Fibroblast of pulmonary artery (primary cell): ENCODE data around the gene BLACAT1.
"Not testable (repeated sequence)": the region's sequence is repeated elsewhere in the genome, so short reads cannot be mapped to it uniquely, and the experiment has no call there.

ENCODE experiments used
- DNase-seq: peaks from one replicate; pipeline ENCODE4 v3.0.0-alpha.2; 2010; ENCODE audit warnings: low read depth
- H3K4me3 ChIP-seq: replicated peaks from 2 replicates; pipeline ENCODE4 v1.5.1; 2011; ENCODE audit warnings: low read depth, mild to moderate bottlenecking, control low read depth, low read length, moderate library complexity
- CTCF ChIP-seq: IDR thresholded peaks from 2 replicates; pipeline ENCODE4 v1.5.1; 2011; ENCODE audit warnings: mild to moderate bottlenecking, control low read depth, low read length, inconsistent platforms; ENCODE audit errors: missing control alignments

BLACAT1 gene

GRCh38 chr1:205440121-205440475, 15.7 kb downstream of the BLACAT1 start:
- H3K4me3 ChIP-seq = no peak overlapping the region
- TF ChIP-seq CTCF = no peak
- no peak for DNase-seq

DNA sequence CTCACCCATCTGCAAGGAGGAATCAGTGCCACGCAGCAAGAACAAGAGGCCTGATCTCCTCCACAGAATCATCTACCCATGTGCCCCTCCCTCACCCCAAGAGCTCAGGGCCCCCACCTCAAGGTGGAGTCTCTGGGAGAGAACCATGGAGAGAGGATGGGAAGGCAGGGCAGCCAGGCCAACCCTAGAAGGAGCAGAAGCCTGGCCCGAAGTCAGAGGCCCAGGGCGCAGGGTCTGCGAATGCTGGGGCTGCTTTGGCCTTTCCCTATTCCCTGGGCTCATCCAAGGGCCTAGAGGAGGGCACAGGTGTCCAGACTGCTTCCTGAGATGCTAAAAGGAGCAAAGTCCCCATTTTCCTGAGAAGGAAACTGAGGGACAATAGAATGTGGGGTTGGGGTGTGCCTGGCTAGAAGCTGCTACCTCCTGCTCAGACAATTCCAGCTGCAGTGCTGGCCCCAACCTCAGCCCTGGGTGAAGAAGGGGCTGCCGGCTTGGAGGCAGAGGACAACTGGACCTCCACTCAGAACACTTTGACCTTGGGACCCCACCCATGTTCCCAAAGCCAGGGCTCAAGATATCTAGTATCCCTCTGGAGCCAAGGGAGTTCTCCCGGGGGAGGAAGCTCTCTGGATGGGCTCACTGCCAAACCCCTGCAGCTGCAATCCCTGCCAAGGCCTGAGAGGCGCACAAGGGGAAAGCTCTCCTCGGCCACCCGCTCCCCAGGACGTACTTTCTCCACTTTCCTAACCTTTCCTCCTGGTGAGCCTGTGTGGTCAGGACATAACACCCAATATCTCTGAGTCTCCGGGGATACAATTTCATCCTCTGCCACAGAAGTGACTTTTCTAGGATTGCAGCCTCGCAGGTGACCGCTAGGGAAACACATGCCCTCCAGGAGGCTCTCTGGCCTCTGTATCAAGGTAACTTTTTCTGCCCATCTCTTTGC, 17.4 kb downstream of the BLACAT1 start:
- H3K4me3 ChIP-seq = no peak overlapping the region
- DNase-seq = peak; percentile 88
- peak; percentile 70 for TF ChIP-seq CTCF

DNA sequence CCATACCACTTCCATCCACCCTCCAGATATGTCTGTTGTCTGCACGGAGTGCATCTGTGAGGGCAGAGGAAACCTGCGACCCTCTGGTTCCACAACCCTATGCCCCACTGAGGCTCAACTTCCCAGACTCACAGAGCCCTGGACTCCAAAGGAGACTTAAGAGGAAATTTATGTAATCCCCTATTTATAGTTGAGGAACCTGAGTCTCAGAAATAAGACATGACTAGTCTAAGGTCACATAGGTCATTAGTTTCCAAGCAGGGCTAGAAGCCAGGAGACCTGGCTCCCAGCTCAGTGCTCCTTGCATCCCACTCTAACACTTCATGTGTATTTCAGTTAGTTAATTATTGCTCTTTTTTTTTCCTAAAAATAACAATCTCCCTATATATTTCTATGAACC, 18.3 kb downstream of the BLACAT1 start:
- no peak overlapping the region for H3K4me3 ChIP-seq
- TF ChIP-seq CTCF = no peak
- no peak for DNase-seq

GRCh38 chr1:205436776-205437410, 19.0 kb downstream of the BLACAT1 start:
- no peak for DNase-seq
- H3K4me3 ChIP-seq = no peak overlapping the region
- TF ChIP-seq CTCF = no peak

- no peak for TF ChIP-seq CTCF
- H3K4me3 ChIP-seq = no peak overlapping the region
These were observed 20.0 kb downstream of the BLACAT1 start for GRCh38 chr1:205435578-205436573.

GRCh38 chr1:205434738-205435137, 21.1 kb downstream of the BLACAT1 start:
- no peak for DNase-seq
- H3K4me3 ChIP-seq = no peak overlapping the region
- TF ChIP-seq CTCF = no peak

More at GRCh38 chr1:205435578-205436573, 20.0 kb downstream of the BLACAT1 start:
- DNase-seq = no peak

DNA sequence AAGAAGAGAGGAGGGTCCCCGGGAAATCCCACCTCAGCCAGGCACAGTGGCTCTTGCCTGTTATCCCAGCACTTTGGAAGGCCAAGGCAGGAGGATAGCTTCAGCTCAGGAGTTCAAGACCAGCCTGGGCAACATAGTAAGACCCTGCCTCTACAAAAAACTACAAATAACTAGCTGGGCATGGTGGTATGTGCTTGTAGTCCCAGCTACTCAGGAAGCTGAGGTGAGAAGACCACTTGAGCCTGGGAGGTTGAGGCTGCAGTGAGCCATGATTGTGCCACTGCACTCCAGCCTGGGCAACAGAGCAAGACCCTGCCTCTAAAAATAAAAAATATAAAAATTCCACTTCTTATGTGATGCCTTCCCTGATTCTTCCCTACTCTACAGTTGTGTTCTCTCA, 23.2 kb downstream of the BLACAT1 start:
- not testable (repeated sequence) for H3K4me3 ChIP-seq, DNase-seq
